Right forelimb (tissue), 1 donor: ENCODE measurements around the gene SNAP25.

Experiments
- DNase-seq: peaks from one replicate; pipeline ENCODE4 v3.0.0-alpha.2; 2018

The SNAP25 gene

DNA sequence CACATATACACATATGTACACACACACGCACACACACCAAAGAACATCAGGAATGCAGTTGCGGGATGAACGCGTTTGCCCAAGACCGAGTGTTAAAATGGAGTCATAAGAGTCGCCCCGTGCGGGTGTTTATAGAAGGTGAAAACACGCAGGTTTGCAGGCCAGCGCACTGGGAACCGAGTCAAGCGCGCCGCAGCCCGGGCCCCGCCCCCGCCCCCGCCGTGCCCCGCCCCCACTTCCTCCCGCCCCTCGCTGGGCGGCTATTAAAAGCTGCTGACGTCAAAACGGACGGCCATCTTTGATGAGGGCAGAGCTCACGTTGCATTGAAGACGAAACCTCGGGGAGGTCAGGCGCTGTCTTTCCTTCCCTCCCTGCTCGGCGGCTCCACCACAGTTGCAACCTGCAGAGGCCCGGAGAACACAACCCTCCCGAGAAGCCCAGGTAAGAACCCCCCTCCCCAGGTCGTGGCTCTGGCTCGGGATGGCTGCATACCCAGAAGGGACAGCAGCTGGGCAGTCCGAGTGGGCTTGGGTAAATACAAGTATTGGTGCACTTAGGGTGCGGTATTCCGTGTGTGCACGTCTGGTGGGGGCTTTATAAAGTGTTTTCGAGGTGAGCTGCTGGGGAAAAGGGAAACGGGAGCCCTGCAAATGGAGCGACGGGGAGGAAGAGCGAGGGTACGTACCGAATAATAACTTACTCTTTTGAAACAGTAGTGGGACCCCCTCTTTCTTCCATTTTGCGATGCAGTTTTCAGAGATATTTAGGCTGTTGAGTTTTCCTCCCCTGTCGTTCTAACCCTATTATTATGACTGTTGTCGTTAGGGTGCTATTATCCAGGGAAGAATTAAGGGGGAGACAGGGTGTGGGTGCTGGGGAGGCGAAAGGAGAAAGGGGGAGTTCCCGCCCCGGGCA, at the start of gene SNAP25:
TSS of gene SNAP25 (plus strand) at position 295 of the 916 bp plus-strand sequence. CDS start 56,662 bp downstream, outside the sequence.
- peak; percentile 91 for DNase-seq

- DNase-seq = no peak
Observed at GRCh38 chr20:10169752-10170151, 48.9 kb upstream of the SNAP25 start.

GRCh38 chr20:10170261-10170660, 48.4 kb upstream of the SNAP25 start:
- DNase-seq = no peak

DNA sequence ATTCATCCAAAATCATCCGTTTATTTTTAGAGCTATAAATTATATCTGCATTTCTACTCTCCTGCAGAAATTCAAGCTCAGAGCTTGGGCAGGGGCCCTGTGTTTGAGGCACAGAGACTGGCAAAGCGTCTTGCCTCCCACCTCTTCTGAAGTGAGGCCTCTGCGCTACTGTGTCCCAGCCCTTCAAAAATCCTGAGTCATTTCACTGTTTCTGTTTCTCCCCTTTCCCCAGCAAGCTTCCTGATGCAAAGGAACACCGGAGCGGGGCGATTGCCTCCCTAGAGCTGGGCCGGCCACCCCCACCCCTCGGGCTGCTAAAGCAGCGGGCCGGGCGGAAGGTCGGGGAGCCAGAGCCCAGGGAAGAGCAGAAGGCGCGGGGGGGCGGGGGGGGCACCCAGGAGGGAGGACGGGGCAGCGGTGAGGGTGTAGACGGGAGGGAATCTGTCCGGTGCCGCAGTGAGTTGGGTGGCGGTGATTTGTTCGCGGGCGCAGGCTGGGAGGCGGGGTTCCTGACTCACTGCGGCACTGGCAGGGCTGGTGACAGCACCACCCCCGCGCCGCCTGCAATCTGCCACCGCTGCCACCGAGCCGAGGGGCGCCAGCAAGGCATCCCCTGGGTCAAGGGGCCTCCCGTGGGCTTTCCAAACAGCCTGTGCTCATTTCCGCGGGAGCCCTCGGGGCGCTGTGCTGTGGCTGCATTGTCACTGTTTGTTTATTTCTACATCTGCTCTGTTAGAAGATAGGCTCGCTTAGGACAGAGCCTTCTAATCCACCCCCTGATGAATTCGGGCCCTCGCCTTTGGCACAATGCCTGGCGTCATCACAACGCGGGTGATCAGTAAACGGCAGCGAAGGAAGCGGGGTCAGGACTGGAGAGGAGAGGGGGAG, 46.5 kb upstream of the SNAP25 start:
- DNase-seq = peak; percentile 57

GRCh38 chr20:10172998-10173655, 45.5 kb upstream of the SNAP25 start:
- DNase-seq = no peak

DNA sequence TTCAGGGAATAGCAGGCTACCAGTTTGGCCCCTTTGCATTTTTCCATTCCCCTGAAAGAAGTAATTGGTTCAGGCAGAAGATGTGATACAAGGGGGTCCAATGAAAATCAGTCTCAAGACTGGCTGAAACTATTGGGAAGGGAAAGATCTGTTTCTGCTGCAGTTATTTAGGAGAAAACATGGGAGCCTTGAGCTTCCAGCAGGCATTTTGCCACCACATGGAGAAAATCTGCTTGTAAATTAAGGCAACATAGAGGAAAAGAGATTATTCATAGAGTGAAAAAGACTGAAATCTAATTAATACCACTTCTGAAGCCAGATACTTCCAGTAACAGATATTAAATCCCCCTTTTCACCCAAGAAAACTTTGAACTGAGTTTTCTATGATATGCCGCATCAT, 44.2 kb upstream of the SNAP25 start:
- no peak for DNase-seq

DNA sequence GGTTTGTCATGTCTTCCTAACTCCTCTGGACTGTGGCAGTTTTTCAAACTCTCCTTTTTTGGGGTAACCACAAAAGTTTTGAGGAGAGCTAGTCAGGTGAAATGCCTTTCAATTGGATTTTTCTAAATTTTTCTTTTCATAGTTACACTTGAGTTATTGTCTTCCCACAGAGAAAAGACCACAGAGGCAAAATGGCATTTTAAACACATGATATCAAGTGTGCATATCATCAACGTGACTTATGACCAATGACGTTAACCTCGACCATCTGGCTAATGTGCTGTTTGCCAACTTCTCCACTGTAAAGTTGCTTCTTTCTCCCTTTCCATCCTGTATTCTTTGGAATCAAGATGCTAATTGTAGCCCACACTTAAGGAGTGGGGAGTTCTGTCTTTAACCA, 41.3 kb upstream of the SNAP25 start:
- DNase-seq = no peak

GRCh38 chr20:10178091-10178490, 40.5 kb upstream of the SNAP25 start:
- DNase-seq = no peak

GRCh38 chr20:10178727-10179313, 39.8 kb upstream of the SNAP25 start:
- no peak for DNase-seq

- no peak for DNase-seq
Observed at GRCh38 chr20:10179574-10180298, 38.9 kb upstream of the SNAP25 start.

GRCh38 chr20:10180651-10181235, 37.9 kb upstream of the SNAP25 start:
- DNase-seq = no peak

DNA sequence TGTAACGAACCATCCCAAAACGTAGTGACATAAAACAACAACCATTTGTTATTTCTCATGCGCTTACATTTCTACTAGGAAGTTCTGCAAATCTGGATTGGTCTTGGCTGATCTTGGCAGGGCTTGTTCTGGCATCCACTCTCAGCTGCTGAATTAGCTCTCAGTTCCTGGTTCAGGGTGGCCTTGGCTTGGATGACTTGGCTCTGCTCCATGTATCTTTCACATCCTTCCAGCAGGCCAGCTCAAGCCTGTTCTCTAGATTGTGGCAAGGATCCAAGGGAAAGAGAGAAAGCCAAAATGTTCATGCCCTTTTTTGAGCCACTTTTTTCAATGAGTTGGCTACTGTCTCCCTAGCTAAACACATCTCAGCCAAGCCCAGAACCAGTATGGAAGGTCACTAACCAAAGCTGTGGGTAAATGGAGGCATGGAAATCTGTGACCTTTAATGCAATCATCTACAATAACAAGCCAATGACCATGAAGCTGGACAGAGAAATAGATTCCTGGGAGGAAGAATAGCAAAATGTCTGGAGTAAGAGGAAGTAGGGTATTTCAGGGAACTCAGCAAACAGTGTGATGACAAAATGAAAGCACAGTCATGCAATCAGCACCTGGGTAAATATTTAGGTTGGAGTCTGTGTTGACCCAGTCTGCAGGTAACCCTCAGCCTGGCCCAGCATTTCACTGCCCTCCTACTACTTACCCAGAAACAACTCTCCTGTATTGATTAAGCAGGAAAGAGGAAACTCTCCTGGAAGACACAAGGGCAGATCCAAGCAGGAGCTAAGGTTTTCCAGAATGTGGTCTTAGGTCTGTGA, 32.7 kb upstream of the SNAP25 start:
- DNase-seq = no peak

DNA sequence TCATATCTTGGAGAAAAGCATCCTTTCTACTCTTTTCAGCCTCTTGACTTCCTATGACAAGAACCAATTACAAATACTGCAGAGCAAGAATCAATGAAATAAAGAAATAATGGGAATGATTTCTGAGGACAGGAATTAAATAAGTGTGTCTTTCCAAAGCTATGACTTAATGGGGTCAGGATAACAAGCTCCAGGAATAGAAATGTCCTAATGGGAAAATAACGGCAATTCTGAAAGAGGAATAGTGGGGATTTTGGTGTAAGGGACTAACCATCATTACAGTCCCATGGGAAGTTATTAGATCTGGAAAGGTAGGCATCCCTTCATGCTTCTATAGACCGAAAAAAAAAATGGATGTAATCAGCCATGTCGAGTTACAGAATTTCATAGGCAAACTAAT, 28.2 kb upstream of the SNAP25 start:
- no peak for DNase-seq

- no peak for DNase-seq
Observed at GRCh38 chr20:10192171-10192570, 26.5 kb upstream of the SNAP25 start.

- no peak for DNase-seq
Observed at GRCh38 chr20:10194166-10194565, 24.5 kb upstream of the SNAP25 start.

GRCh38 chr20:10200330-10200729, 18.3 kb upstream of the SNAP25 start:
- DNase-seq = no peak

DNA sequence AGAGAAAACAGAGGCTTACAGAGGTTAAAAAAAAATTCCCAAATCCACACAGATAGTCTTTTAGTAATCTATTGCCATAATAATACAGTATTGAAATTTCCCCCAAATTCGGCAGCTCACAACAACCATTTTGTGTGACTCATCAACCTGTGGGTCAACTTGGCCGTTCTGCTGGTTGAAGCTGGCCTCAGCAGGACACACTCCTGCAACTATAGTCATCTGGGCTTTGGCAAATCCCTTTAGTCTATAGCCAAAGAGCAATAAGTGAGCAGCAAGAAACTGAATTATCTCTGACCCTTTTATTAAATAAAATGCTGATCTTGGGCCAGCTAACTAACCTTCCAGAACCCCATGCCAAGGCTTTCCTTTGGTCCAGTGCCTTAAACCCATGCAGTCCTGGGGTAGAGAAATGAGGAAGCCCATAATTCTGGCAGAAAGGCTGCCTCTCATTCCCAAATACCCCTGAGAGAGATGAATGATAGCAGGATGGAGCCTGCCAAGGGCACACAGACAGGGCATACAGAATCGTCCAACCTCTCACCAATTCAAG, 17.2 kb upstream of the SNAP25 start:
- DNase-seq = no peak

DNA sequence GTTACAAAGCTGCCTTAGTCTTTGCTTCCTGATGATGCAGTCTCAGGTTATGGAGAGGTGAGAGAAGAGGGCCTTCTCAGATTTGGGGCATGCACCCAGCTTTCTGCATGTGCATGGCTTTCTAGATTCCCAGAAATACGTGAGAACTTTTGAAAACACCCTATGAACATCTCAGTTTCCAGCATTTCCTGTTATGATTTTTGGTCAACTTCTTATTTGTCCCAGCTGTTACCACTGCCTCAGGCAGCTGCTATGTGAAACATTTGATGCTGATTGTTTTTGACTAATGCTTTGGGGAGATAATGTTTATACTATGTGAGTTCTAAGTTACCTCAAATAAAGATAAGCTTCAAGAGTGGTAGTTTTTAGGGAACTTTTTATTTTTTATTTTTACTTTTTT, 9.5 kb upstream of the SNAP25 start:
- no peak for DNase-seq

DNA sequence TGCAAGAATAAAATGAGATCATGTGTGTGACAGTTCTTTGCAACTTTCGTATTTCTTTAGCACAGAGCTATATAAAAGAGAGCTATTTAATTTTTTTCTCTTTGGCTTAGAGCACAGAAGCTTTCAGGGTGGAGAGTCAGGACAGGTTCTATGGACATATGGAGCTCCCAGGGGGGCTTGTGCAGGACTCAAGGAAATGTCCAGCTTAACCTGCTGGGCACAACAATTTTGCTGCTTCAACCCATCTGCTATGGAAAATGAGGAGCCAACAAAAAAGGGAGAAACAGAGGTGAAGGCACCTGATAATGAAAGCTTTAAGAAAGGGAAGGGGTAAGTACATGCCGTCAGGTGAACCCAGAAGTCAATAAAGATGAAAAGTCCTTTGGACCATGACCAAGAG, 5.1 kb upstream of the SNAP25 start:
- DNase-seq = no peak

DNA sequence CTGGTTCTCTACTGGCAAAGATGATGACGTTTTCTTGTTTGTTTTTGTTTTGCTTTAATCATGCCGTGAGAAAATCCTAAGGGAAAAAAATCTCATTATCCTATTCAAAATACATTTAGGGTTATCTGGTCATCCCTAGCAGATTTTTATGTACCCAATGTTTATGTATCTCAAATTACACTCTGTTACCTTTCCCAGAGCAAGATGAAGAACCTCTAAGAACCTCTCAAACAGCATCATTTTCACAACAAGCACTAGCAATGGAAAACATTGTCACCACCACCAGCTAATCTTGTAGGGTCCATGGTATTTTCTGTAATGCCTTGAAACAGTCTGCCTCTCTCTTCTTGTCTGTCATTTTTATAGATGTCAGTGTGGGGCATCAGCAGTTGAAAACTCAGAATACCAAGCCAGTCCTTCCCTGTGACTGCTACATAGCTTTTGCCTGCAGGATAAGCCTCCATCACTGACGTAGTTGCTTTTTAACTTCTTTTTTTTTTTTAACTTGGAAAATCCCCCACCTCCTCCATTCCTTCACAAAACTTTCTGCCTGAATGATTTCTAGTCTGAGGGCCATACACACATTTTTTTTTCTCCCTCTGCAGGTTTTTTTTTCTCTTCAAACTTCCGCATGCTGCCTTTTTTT, 2.4 kb upstream of the SNAP25 start:
- no peak for DNase-seq
